22Rv1 (cell line): Measurements from ENCODE around the gene RPL22.

Source experiments
- H3K27ac ChIP-seq: fragments of 450-650 bp; 2 replicates; pipeline ENCODE4 v1.5.1; 2017
- ZFX ChIP-seq: fragments of 450-650 bp; IDR thresholded peaks from 2 replicates; pipeline ENCODE4 v1.6.1; 2017; ENCODE audit warnings: antibody characterized with exemption, borderline replicate concordance
- TF ChIP-seq, protein P1 (sequence below): fragments of 450-650 bp; IDR thresholded peaks from 2 replicates; pipeline ENCODE4 v1.5.1; 2017; ENCODE audit warnings: mild to moderate bottlenecking

RPL22 gene

DNA sequence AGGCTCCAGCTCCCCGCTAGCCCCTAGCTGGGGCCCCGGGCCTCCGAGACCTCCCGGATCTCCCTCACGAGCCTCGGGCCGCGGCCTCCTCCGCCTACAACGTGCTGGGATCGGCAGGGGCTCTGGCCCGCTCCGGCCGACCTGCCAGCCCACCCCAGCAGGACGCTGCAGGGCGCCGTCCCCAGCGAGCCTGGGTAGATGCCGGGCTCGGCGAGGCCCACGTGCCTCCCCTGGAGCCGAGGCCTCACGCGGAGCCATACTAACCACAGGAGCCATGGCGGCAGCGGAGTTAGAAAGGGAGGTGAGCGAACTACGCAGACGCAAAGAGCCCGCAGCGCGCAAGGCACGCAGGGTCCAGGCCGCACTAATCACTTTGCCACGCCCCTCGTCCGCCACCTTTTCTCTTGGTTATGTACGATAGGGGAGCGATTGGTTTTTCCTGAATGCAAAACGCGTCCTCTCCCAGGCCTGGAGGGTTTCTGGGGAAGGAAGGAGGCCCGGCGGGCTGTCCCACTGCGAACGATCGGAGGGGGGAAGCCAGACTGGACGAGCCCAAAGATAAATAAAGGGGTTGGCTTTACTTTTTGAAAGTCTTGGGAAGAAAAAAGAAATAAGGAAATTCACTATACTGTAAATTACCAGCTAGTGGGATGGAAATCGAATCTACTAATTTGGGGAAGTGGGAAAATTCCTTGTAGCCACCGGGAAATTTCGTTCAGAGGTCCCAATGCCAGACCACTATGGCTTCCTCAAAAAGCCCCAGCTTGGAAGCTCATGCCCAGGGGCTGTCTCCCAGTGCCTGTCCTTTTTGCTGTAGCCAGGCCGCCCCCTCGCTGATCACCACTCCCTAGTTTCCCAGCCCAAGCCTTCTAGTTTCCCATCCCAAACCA lies at the start of gene RPL22:
Gene RPL22, minus strand, starts transcription at position 298 of the 890 bp plus-strand sequence. Its CDS starts 22 bp downstream, at position 276.
- TF ChIP-seq ZFX, result no peak
- TF ChIP-seq, protein P1, sequence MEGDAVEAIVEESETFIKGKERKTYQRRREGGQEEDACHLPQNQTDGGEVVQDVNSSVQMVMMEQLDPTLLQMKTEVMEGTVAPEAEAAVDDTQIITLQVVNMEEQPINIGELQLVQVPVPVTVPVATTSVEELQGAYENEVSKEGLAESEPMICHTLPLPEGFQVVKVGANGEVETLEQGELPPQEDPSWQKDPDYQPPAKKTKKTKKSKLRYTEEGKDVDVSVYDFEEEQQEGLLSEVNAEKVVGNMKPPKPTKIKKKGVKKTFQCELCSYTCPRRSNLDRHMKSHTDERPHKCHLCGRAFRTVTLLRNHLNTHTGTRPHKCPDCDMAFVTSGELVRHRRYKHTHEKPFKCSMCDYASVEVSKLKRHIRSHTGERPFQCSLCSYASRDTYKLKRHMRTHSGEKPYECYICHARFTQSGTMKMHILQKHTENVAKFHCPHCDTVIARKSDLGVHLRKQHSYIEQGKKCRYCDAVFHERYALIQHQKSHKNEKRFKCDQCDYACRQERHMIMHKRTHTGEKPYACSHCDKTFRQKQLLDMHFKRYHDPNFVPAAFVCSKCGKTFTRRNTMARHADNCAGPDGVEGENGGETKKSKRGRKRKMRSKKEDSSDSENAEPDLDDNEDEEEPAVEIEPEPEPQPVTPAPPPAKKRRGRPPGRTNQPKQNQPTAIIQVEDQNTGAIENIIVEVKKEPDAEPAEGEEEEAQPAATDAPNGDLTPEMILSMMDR, result no peak
- H3K27ac ChIP-seq, result peak within 1 kb of the TSS; percentile 75

DNA sequence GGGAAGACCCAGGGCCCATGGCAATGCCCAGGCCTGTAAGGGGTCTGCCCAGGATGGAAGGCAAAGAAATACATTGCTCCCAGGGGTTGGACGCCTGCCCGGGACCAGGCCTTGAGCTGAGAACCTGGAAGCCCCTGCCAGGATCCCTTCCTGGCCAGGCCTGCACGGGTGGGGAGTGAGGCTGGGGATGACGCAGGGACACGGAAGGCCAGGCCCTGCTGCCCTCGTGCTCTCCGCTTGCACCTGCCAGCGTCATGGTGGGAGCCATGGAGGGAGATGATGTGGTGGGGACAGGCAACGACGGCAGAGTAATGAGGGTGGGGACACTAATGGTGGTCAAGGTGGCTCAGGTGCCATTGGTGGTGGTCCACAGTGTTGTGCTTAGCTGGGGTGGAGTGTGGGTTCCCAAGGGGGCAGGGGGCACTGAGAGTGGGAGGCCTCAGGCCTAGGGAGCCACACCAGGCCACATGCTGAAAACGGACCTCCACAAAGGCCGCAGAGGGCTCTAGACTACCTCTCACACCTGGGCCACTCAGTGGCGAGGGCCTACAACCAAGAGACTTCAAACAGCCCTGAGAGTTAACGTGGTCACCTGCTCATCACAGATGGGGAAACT lies 48.9 kb upstream of the RPL22 start:
- no peak overlapping the region for H3K27ac ChIP-seq
- TF ChIP-seq, protein P1, result no peak
- TF ChIP-seq ZFX, result no peak

DNA sequence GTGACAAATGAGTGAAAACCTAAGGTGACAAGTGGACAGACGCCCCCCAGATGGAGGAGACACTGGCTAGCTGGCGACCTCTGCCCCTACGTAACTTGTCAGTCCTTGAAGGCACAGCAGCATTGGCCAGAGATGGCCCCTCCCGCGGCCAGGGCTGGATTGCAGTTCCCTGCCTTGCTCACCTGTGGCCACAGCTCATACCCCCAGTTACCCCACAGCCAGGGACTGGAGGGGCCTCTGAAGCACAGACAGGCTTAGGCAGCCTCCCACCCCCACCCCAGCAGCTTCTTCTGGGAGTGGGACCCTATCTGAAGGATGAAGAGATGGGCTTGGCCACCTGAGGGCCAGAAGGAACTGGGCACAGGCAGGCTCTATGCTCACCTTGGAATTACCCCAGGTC lies 48.3 kb upstream of the RPL22 start:
- no peak overlapping the region for H3K27ac ChIP-seq
- TF ChIP-seq, protein P1, result no peak
- no peak for TF ChIP-seq ZFX

DNA sequence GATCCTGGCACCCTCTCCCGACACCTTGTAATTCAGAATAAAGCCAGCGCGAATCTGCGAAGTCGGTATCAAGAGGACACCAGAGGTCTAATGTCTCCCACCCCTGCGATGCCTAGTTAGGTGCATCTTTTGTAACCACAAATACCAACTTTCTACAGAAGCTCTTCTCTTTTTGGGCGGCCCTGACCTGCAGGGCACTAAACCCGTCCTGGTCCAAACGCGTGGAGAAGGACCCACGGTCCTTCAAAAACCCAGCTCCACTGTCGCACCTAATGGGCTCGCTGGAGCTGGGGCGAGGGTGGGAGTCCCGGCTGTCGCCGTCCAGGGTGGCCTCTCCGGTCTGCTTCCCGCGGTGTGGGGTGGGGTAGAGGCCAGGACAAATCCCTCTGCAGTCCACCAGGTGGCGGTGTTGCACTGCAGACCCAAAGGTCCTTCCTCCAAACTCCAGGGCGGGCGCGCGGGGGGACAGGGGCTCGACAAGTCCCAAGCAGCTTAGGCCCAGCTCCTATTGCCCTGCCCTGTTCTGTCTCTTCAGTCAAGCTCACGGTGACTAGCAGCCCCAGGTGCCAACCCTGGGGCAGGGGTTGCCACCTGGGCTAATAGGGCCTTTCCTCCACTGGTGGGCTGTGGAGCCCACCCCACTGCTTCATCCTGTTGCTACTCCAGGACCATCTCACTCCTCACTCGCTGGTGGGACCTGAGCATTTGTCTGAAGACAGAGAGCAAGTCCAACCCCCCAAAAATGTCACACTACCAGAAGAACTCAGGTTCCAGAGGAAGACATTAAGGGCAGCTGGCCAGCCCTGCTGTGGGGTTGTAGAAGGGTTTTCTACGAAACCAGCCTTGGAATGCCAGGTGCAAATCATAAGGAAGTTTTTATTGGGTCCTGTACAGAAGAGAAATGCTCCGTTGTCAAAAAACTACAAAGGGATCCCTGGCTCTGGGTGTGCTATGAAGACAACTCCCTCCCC lies 47.4 kb upstream of the RPL22 start:
- TF ChIP-seq ZFX, result no peak
- TF ChIP-seq, protein P1, result peak; percentile 91
- peak overlapping the region; percentile 55 for H3K27ac ChIP-seq

DNA sequence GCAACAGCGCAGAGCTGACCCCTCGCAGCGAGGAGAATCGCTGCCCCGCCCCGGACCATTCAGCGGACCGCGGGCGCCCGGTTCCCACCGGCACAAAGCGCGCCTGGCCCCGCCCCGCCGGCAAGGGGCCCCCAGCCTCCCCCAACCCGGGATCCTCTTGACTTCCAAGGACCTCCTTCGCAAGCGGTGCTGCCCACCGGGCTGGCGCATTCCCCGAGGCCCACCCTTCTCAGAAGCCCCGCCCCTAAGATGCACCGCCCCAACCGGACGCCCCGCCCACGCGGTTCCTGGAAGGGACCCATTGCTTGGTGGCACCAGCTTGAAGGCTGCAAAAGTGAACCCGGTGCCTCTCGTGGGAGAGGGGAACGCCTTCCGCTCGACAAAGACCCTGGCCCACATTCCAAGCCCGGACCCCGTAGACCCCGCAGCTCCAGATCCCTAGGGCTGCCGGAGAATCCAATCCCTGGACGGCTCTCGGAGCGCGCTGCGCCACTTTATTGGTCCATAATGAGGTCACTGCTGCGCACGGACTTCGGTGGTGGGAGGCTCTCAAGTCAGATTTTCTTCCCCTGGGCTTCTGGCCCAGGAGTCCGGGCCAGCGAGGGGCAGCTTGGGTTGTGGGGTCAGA lies 46.6 kb upstream of the RPL22 start:
- TF ChIP-seq, protein P1, result no peak
- peak overlapping the region; percentile 55 for H3K27ac ChIP-seq

DNA sequence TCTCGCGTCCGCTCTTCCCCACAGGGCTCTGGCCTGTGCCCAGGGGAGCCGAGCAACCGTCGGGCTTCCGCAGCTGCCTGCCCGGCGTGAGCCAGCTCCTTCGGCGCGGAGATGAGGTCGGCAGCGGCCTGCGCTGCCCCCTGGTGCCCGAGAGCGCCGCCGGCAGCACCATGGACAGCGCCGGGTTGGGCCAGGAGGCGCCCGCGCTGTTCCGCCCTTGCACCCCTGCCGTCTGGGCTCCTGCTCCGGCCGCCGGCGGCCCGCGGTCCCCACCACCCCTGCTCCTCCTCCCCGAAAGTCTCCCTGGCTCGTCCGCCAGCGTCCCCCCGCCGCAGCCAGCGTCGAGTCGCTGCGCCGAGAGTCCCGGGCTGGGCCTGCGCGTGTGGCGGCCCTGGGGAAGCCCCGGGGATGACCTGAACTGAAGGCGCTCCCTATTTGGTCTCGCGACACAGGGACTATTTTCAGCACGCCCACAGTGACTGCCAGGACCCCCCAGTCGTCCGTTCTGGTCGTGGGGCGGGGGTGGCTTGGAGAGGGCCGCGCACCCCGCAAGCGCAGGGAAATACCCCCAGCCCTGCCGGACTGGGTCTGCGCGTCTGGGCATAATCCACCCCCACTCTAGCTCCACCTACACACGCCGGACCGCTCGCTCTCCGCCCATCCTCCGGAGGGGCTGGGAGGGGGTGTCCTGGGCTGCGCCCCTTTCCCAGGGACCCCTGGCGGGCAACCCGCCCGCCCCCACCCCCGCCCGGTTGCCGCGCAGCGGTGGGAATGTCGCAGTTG lies 45.9 kb upstream of the RPL22 start:
- TF ChIP-seq ZFX, result no peak
- TF ChIP-seq, protein P1, result peak; percentile 83
- H3K27ac ChIP-seq, result 0 out of 2 replicates have a peak overlapping the region, but pooled peaks have one; percentile 55
